Ishikawa (cell line): ENCODE results near the gene FRMPD2.

Source experiments
- CEBPB ChIP-seq: IDR thresholded peaks from 2 replicates; pipeline ENCODE4 v1.6.1; 2012
- CREB1 ChIP-seq: IDR thresholded peaks from 2 replicates; pipeline ENCODE4 v1.6.1; 2012; ENCODE audit warnings: low read depth
- EGR1 ChIP-seq: IDR thresholded peaks from 2 replicates; pipeline ENCODE4 v1.6.1; 2012
- EP300 ChIP-seq: IDR thresholded peaks from 2 replicates; pipeline ENCODE4 v1.6.1; 2012; ENCODE audit warnings: borderline replicate concordance
- FOXM1 ChIP-seq: IDR thresholded peaks from 2 replicates; pipeline ENCODE4 v1.6.1; 2012; ENCODE audit warnings: low read depth, borderline replicate concordance
- MAX ChIP-seq: IDR thresholded peaks from 2 replicates; pipeline ENCODE4 v1.6.1; 2012
- NFIC ChIP-seq: IDR thresholded peaks from 2 replicates; pipeline ENCODE4 v1.6.1; 2012
- RAD21 ChIP-seq: IDR thresholded peaks from 2 replicates; pipeline ENCODE4 v1.6.1; 2012; ENCODE audit warnings: low read depth
- TAF1 ChIP-seq: IDR thresholded peaks from 2 replicates; pipeline ENCODE4 v1.6.1; 2012; ENCODE audit warnings: low read depth, mild to moderate bottlenecking
- TCF12 ChIP-seq: IDR thresholded peaks from 2 replicates; pipeline ENCODE4 v1.6.1; 2012; ENCODE audit warnings: low read depth
- TEAD4 ChIP-seq: IDR thresholded peaks from 2 replicates; pipeline ENCODE4 v1.6.1; 2012
- YY1 ChIP-seq: IDR thresholded peaks from 2 replicates; pipeline ENCODE4 v1.6.1; 2012; ENCODE audit warnings: low read depth
- TF ChIP-seq, protein P1 (sequence below): IDR thresholded peaks from 2 replicates; pipeline ENCODE4 v1.6.1; 2012; ENCODE audit warnings: low read depth, mild to moderate bottlenecking

DNA sequence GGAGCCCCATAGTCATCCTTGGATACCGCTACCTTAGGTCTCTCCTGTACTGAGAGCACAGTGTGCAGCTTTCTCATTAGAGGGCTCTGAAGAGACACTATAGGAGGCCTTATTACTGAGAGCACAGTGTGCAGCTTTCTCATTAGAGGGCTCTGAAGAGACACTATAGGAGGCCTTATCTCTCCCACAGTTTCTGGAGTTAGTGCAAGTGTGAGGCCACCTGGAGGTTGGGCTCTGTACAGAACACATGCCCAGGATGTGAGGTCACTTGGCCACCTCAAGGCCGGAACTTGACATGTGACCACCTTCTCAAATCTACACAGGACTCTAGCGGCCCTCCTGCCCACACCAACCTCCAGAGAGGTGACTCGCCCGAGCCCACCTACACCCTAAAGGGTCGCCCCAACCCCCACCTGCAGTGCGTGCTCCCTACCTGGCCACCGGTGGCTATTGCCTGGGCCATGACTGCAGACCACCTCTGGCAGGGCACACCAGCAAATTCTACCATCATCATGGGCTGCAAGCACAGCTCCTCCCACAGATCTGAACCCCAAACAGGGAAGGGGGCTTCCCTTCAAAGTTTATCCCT is 24.6 kb downstream of the FRMPD2 start:
- TF ChIP-seq MAX: no peak
- TF ChIP-seq FOXM1: no peak
- TF ChIP-seq CREB1: no peak
- TF ChIP-seq, protein P1, sequence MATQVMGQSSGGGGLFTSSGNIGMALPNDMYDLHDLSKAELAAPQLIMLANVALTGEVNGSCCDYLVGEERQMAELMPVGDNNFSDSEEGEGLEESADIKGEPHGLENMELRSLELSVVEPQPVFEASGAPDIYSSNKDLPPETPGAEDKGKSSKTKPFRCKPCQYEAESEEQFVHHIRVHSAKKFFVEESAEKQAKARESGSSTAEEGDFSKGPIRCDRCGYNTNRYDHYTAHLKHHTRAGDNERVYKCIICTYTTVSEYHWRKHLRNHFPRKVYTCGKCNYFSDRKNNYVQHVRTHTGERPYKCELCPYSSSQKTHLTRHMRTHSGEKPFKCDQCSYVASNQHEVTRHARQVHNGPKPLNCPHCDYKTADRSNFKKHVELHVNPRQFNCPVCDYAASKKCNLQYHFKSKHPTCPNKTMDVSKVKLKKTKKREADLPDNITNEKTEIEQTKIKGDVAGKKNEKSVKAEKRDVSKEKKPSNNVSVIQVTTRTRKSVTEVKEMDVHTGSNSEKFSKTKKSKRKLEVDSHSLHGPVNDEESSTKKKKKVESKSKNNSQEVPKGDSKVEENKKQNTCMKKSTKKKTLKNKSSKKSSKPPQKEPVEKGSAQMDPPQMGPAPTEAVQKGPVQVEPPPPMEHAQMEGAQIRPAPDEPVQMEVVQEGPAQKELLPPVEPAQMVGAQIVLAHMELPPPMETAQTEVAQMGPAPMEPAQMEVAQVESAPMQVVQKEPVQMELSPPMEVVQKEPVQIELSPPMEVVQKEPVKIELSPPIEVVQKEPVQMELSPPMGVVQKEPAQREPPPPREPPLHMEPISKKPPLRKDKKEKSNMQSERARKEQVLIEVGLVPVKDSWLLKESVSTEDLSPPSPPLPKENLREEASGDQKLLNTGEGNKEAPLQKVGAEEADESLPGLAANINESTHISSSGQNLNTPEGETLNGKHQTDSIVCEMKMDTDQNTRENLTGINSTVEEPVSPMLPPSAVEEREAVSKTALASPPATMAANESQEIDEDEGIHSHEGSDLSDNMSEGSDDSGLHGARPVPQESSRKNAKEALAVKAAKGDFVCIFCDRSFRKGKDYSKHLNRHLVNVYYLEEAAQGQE: no peak
- TF ChIP-seq RAD21: no peak
- no peak for TF ChIP-seq TCF12
- no peak for TF ChIP-seq EP300
- TF ChIP-seq CEBPB: no peak
- TF ChIP-seq TAF1: no peak
- TF ChIP-seq YY1: no peak
- TF ChIP-seq TEAD4: no peak
- no peak for TF ChIP-seq NFIC
- TF ChIP-seq EGR1: no peak
